HepG2 (cell line): Measurements from ENCODE around the gene ELF2. TPM values are rescaled to one million over a fixed set of nuclear protein-coding genes. Genes with fewer than 3 reads are reported as not detected.

ENCODE experiments used
- ATAC-seq: fragments of 200-7000 bp; cut with Tn5 transposase; 3 replicates; pipeline ENCODE4 v1.9.1; 2020; ENCODE audit warnings: mild to moderate bottlenecking, moderate library complexity
- BruUV-seq: library from RNA; stranded (reverse); fragments of 400-500 nt; replicated peaks from 2 replicates; lab custom pipeline; 2021; lab: Mats Ljungman, UMichigan
- CTCF ChIA-PET: fragments of 300-600 bp; formaldehyde crosslinking; extraction: SDS; loops from one replicate; lab custom pipeline; 2021; ENCODE audit warnings: low total read pairs, inconsistent platforms, low intra/inter-chr PET ratio; lab: Yijun Ruan, JAX
- POLR2A ChIA-PET: fragments of 350-600 bp; sonication (Branson Sonifier 250); formaldehyde crosslinking; loops from one replicate; lab custom pipeline; 2020; ENCODE audit warnings: antibody characterized with exemption, inconsistent platforms; lab: Yijun Ruan, JAX
- DNase-seq: peaks from one replicate; pipeline ENCODE4 v3.0.0-alpha.2; 2015; ENCODE audit warnings: low spot score
- FAIRE-seq: peaks from 3 replicates; lab custom pipeline; 2011; peaks lifted over from hg19 to GRCh38; lab: Jason Lieb, UNC
- H2AFZ ChIP-seq: one replicate; pipeline ENCODE4 v1.6.1; 2011; ENCODE audit warnings: low read length, inconsistent platforms
- H3K27ac ChIP-seq: fragments of 300-600 bp; 3 replicates; pipeline ENCODE4 v1.8.0; 2011; ENCODE audit warnings: mixed run types, mild to moderate bottlenecking, mixed read lengths, low read length, inconsistent platforms; ENCODE audit not compliant: insufficient read depth; ENCODE audit errors: extremely low read length
- H3K27me3 ChIP-seq, 2 experiments: fragments of 200-600 bp in 1 of 2; 2 replicates in 1 of 2; 3 replicates in 1 of 2; pipeline versions ENCODE4 v1.6.0 to v1.8.0; 2011; ENCODE audit warnings: low read length in 2 of 2, mild to moderate bottlenecking in 2 of 2, moderate library complexity in 2 of 2, inconsistent platforms in 1 of 2; ENCODE audit not compliant: insufficient read depth in 2 of 2, control insufficient read depth in 1 of 2
- H3K36me3 ChIP-seq, 2 experiments: fragments of 200-600 bp in 1 of 2; replicated peaks in 1 of 2; 2 replicates in 1 of 2; 3 replicates in 1 of 2; pipeline versions ENCODE4 v1.5.1 to v1.8.0; 2011; ENCODE audit warnings: low read length in 2 of 2, inconsistent platforms in 1 of 2; ENCODE audit not compliant: insufficient read depth in 2 of 2, control insufficient read depth in 1 of 2
- H3K4me1 ChIP-seq: 2 replicates; pipeline ENCODE4 v1.5.1; 2012; ENCODE audit warnings: low read length, inconsistent platforms; ENCODE audit not compliant: insufficient read depth
- H3K4me2 ChIP-seq: 2 replicates; pipeline ENCODE4 v1.6.0; 2011; ENCODE audit warnings: low read depth, low read length, inconsistent platforms
- H3K4me3 ChIP-seq, 3 experiments: fragments of 200-600 bp in 1 of 3; sonication (generic), shearing (Covaris generic) in 1 of 3; replicated peaks in 1 of 3; 2 replicates each; pipeline ENCODE4 v1.5.1; 2011 to 2016; ENCODE audit warnings: low read length in 3 of 3, inconsistent platforms in 2 of 3, low read depth in 2 of 3, mild to moderate bottlenecking in 2 of 3, control low read depth in 1 of 3, mixed read lengths in 1 of 3; ENCODE audit not compliant: insufficient read depth in 1 of 3
- H3K79me2 ChIP-seq: one replicate; pipeline ENCODE4 v1.6.1; 2011; ENCODE audit warnings: low read length, inconsistent platforms; ENCODE audit not compliant: insufficient read depth
- H3K9ac ChIP-seq: 2 replicates; pipeline ENCODE4 v1.6.0; 2011; ENCODE audit warnings: mild to moderate bottlenecking, low read depth, low read length, inconsistent platforms; ENCODE audit not compliant: insufficient read depth
- H3K9me3 ChIP-seq: 2 replicates; pipeline ENCODE4 v1.5.1; 2012; ENCODE audit warnings: mild to moderate bottlenecking, low read length
- H4K20me1 ChIP-seq: 2 replicates; pipeline ENCODE4 v1.6.0; 2011; ENCODE audit warnings: inconsistent platforms, mild to moderate bottlenecking, low read length, moderate library complexity; ENCODE audit not compliant: insufficient read depth
- ATF2 ChIP-seq: sonication (generic); formaldehyde crosslinking; IDR thresholded peaks from 2 replicates; pipeline ENCODE4 v1.4.0; 2020; ENCODE audit warnings: missing genetic modification reagents
- CENPX ChIP-seq: sonication (generic); formaldehyde crosslinking; IDR thresholded peaks from 2 replicates; pipeline ENCODE4 v1.9.0; 2021; ENCODE audit warnings: mild to moderate bottlenecking, missing genetic modification reagents, moderate library complexity
- CERS6 ChIP-seq: sonication (generic); formaldehyde crosslinking; IDR thresholded peaks from 2 replicates; pipeline ENCODE4 v1.5.0; 2020; ENCODE audit warnings: missing genetic modification reagents
- CTCF ChIP-seq: sonication (generic); formaldehyde crosslinking; IDR thresholded peaks from 2 replicates; pipeline ENCODE4 v1.5.0; 2020; ENCODE audit warnings: mild to moderate bottlenecking, missing genetic modification reagents, moderate library complexity
- FOXA1 ChIP-seq, 2 experiments: fragments of 450-650 bp in 1 of 2; sonication (generic) in 1 of 2; formaldehyde crosslinking in 1 of 2; IDR thresholded peaks; 2 replicates each; pipeline versions ENCODE4 v1.4.0 to v1.6.1; 2016 to 2020; ENCODE audit warnings: missing genetic modification reagents in 1 of 2
- MAX ChIP-seq: IDR thresholded peaks from 2 replicates; pipeline ENCODE4 v1.6.1; 2012; ENCODE audit warnings: inconsistent platforms
- NAIF1 ChIP-seq: sonication (generic); formaldehyde crosslinking; IDR thresholded peaks from 2 replicates; pipeline ENCODE4 v1.5.0; 2020; ENCODE audit warnings: mild to moderate bottlenecking, missing genetic modification reagents, borderline replicate concordance
- RFXAP ChIP-seq: sonication (generic); formaldehyde crosslinking; IDR thresholded peaks from 2 replicates; pipeline ENCODE4 v1.4.0; 2020; ENCODE audit warnings: missing genetic modification reagents, borderline replicate concordance
- SNAPC2 ChIP-seq: sonication (generic); formaldehyde crosslinking; IDR thresholded peaks from 2 replicates; pipeline ENCODE4 v1.8.1; 2022; ENCODE audit warnings: mild to moderate bottlenecking, missing genetic modification reagents
- THAP8 ChIP-seq: sonication (generic); formaldehyde crosslinking; IDR thresholded peaks from 2 replicates; pipeline ENCODE4 v1.5.1; 2020; ENCODE audit warnings: missing genetic modification reagents, mild to moderate bottlenecking, borderline replicate concordance
- ZFP36L1 ChIP-seq: sonication (generic); formaldehyde crosslinking; IDR thresholded peaks from 2 replicates; pipeline ENCODE4 v1.8.0; 2022; ENCODE audit warnings: mild to moderate bottlenecking, missing genetic modification reagents, moderate library complexity
- ZNF101 ChIP-seq: sonication (generic); formaldehyde crosslinking; IDR thresholded peaks from 2 replicates; pipeline ENCODE4 v1.4.0; 2020; ENCODE audit warnings: mild to moderate bottlenecking, low read depth, missing genetic modification reagents, borderline replicate concordance
- ZNF18 ChIP-seq: sonication (generic); formaldehyde crosslinking; IDR thresholded peaks from 2 replicates; pipeline ENCODE4 v1.8.0; 2022; ENCODE audit warnings: mild to moderate bottlenecking, missing genetic modification reagents; ENCODE audit not compliant: insufficient replicate concordance
- ZNF772 ChIP-seq: sonication (generic); formaldehyde crosslinking; IDR thresholded peaks from 2 replicates; pipeline ENCODE4 v1.5.0; 2020; ENCODE audit warnings: mild to moderate bottlenecking, missing genetic modification reagents
- WGBS: methylation state at CpG from one replicate; pipeline ENCODE4 v1.1.6; 2017; ENCODE audit warnings: low lambda C conversion rate; 5-methylcytosine and 5-hydroxymethylcytosine counted together
- in situ Hi-C: cut with HindIII; loops from 2 replicates; pipeline ENCODE4 v1.10.0; 2017; ENCODE audit warnings: low pct_unique_long_range_greater_than_20kb; ENCODE audit not compliant: extremely low pct_ligation_motif_present
- intact Hi-C: fragments of 100-400 bp; cut with micrococcal nuclease; formaldehyde crosslinking; loops from one replicate; pipeline ENCODE4 v1.10.0; 2022; ENCODE audit not compliant: unreplicated experiment
- polyA plus RNA-seq, 8 experiments: library from polyadenylated mRNA; depleted of rRNA in 3 of 8; stranded (reverse) in 7 of 8; unstranded in 1 of 8; fragments of >200 nt; fragmentation: Illumina TruSeq in 4 of 8; extraction: Trizol in 4 of 8; gene quantifications; 2 replicates each; pipeline versions ENCODE4 v1.2.1 to v1.2.3, GENCODE V29; 2011 to 2016; ENCODE audit warnings: low read depth in 4 of 8, missing spikeins in 1 of 8, mixed read lengths in 1 of 8; ENCODE audit not compliant: insufficient read depth in 1 of 8
- total RNA-seq, 5 experiments: library from RNA; depleted of rRNA; stranded (reverse); fragments of >200 nt; fragmentation: Illumina TruSeq; extraction: Trizol; gene quantifications; 2 replicates each; pipeline ENCODE4 v1.2.3, GENCODE V29; 2016; ENCODE audit warnings: low read depth in 1 of 5

Gene ELF2
- total and polyA plus RNA-seq, 2 of the 13 experiments (the other 11 are each of a cell fraction or from before 2014, with no cell fraction given) = 28.6 to 35.4 TPM

GRCh38 chr4:139131209-139131870 lies 45.7 kb downstream of the ELF2 start:
- in situ Hi-C loops = no loop called here
- CTCF ChIA-PET = no interaction called here
- no peak for TF ChIP-seq ZFP36L1 (CRISPR knock-in tag)
- no peak for TF ChIP-seq CERS6 (CRISPR knock-in tag)
- TF ChIP-seq ZNF18 = no peak
- TF ChIP-seq NAIF1 = no peak
- TF ChIP-seq MAX = no peak
- no peak for TF ChIP-seq RFXAP (CRISPR knock-in tag)
- no peak for TF ChIP-seq ZNF772 (CRISPR knock-in tag)
- TF ChIP-seq ZNF101 (CRISPR knock-in tag) = no peak
- TF ChIP-seq THAP8 (CRISPR knock-in tag) = no peak
- no peak for TF ChIP-seq SNAPC2 (CRISPR knock-in tag)
- TF ChIP-seq ATF2 (CRISPR knock-in tag) = no peak
- TF ChIP-seq CTCF (CRISPR knock-in tag) = no peak
- no peak for TF ChIP-seq FOXA1 (IDR thresholded peaks at IDR 0.05)
- TF ChIP-seq FOXA1 (CRISPR knock-in tag; IDR thresholded peaks at IDR 0.05) = no peak
- no peak for TF ChIP-seq CENPX (CRISPR knock-in tag)

More at GRCh38 chr4:139131209-139131870, 45.7 kb downstream of the ELF2 start:
- Histone ChIP-seq H4K20me1 (no peaks in the 10 kb centered on the region), H3K9me3 (no peaks in the 10 kb centered on the region), H3K27me3 (no peaks in the 10 kb centered on the region), H3K4me1 (no peaks in the 10 kb centered on the region), H3K36me3 (peaks cover 0 to 8% of the 10 kb centered on the region in 2 experiments; a peak in 1 of 5 replicates), H3K4me3 (no peak overlapping the region), H3K27ac (no peak overlapping the region), H3K9ac (no peak overlapping the region), H3K4me2 (no peak overlapping the region), H3K79me2 (no peaks in the 10 kb centered on the region), H2AFZ (no peak overlapping the region)
- 97% methylated on average over 3 of the region's 3 CpGs for WGBS
- no TSS peak for BruUV-seq
- FAIRE-seq (no peak), ATAC-seq (no peak), DNase-seq (no peak)
- POLR2A ChIA-PET = no interaction called here
- intact Hi-C loops = no loop called here
